ENCODE results near the gene GRIK2.

DNA sequence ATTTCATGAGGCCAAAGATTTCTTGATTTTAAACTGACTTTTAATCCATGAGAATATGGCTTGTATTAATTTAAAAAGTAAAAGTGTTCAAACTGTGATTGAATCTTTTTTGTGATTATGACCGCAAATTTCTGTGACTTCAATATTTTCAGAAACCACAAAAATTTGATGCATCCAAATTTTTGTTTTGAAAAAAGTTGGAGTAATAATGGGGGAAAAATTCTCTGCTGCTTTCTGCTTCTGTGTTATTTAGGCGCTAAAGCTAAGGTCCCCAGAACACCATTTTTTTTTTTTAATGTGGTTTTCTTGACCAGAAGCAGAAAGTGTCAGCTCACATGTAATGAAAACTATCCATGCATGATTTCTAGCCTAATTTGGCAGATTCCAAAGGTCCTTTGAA is 65.3 kb downstream of the GRIK2 start:
- TF ChIP-seq, protein P1, sequence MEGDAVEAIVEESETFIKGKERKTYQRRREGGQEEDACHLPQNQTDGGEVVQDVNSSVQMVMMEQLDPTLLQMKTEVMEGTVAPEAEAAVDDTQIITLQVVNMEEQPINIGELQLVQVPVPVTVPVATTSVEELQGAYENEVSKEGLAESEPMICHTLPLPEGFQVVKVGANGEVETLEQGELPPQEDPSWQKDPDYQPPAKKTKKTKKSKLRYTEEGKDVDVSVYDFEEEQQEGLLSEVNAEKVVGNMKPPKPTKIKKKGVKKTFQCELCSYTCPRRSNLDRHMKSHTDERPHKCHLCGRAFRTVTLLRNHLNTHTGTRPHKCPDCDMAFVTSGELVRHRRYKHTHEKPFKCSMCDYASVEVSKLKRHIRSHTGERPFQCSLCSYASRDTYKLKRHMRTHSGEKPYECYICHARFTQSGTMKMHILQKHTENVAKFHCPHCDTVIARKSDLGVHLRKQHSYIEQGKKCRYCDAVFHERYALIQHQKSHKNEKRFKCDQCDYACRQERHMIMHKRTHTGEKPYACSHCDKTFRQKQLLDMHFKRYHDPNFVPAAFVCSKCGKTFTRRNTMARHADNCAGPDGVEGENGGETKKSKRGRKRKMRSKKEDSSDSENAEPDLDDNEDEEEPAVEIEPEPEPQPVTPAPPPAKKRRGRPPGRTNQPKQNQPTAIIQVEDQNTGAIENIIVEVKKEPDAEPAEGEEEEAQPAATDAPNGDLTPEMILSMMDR (IDR thresholded peaks at IDR 0.05) = no peak
- TF ChIP-seq POLR2A (IDR thresholded peaks at IDR 0.05) (no peak), EP300 (IDR thresholded peaks at IDR 0.05; ENCODE audit: low read depth) (no peak), POLR2AphosphoS5 (IDR thresholded peaks at IDR 0.05) (no peak)
